ENCODE data around the gene ARGLU1. TPM values are rescaled to one million over a fixed set of nuclear protein-coding genes. Genes with fewer than 3 reads are reported as not detected.

The ARGLU1 gene
- total RNA-seq, 1 donor from 2014 or later = 467 TPM

- Mint-ChIP-seq H3K4me1 (no peaks in the 10 kb centered on the region), H3K27ac (no peak overlapping the region), H3K9me3 (peaks cover 43% of the 10 kb centered on the region), H3K36me3 (peaks cover 8% of the 10 kb centered on the region), H3K4me3 (no peak overlapping the region), H3K27me3 (ENCODE audit: insufficient read depth, low read depth) (peaks cover 2% of the 10 kb centered on the region)
- no peaks in the 10 kb centered on the region for H3K4me1 ChIP-seq
- H3K9me3 ChIP-seq (ENCODE audit: low read depth) = peaks cover 12% of the 10 kb centered on the region
- no peak overlapping the region for H3K4me2 ChIP-seq
- H4K20me1 ChIP-seq (ENCODE audit: low read depth) = no peaks in the 10 kb centered on the region
- no peak overlapping the region for H3K27ac ChIP-seq
- H3K4me3 ChIP-seq = no peak overlapping the region
- H2AFZ ChIP-seq (replicated peaks) = no peak overlapping the region
- no peak overlapping the region for H3K9ac ChIP-seq
- H3K79me2 ChIP-seq (ENCODE audit: low read depth) = no peaks in the 10 kb centered on the region
- no peaks in the 10 kb centered on the region for H3F3A ChIP-seq (ENCODE audit: low read depth)
- H3K36me3 ChIP-seq = no peaks in the 10 kb centered on the region
- TF ChIP-seq EZH2 (IDR thresholded peaks at IDR 0.05) = no peak
- no peak for TF ChIP-seq EZH2phosphoT487 (IDR thresholded peaks at IDR 0.05)
- TF ChIP-seq CTCF (IDR thresholded peaks at IDR 0.05) = no peak
- DNase-seq (ENCODE audit: low spot score) = no peak
- no peaks in the 10 kb centered on the region for H3K27me3 ChIP-seq
Observed at GRCh38 chr13:106586648-106587166, 18.8 kb upstream of the ARGLU1 start.

GRCh38 chr13:106581225-106581624 lies 13.3 kb upstream of the ARGLU1 start:
- peaks cover 34% of the 10 kb centered on the region for H3K9me3 Mint-ChIP-seq
- H3K4me1 ChIP-seq = no peaks in the 10 kb centered on the region
- H3K27me3 Mint-ChIP-seq (ENCODE audit: insufficient read depth, low read depth) = no peaks in the 10 kb centered on the region
- H3K27ac Mint-ChIP-seq = no peak overlapping the region
- no peak overlapping the region for H3K9ac ChIP-seq
- no peak overlapping the region for H3K4me2 ChIP-seq
- H3K4me3 Mint-ChIP-seq = no peak overlapping the region
- no peaks in the 10 kb centered on the region for H3K79me2 ChIP-seq (ENCODE audit: low read depth)
- H3K36me3 Mint-ChIP-seq = peaks cover 6% of the 10 kb centered on the region
- H4K20me1 ChIP-seq (ENCODE audit: low read depth) = no peaks in the 10 kb centered on the region
- no peaks in the 10 kb centered on the region for H3F3A ChIP-seq (ENCODE audit: low read depth)
- H3K4me1 Mint-ChIP-seq = no peaks in the 10 kb centered on the region
- H3K9me3 ChIP-seq (ENCODE audit: low read depth) = peaks cover 11% of the 10 kb centered on the region
- H3K36me3 ChIP-seq = no peaks in the 10 kb centered on the region
- no peak overlapping the region for H3K27ac ChIP-seq
- TF ChIP-seq CTCF (IDR thresholded peaks at IDR 0.05) (no peak), EZH2phosphoT487 (IDR thresholded peaks at IDR 0.05) (no peak), EZH2 (IDR thresholded peaks at IDR 0.05) (no peak)
- H2AFZ ChIP-seq (replicated peaks) = no peak overlapping the region
- DNase-seq (ENCODE audit: low spot score) = no peak
- no peaks in the 10 kb centered on the region for H3K27me3 ChIP-seq
- H3K4me3 ChIP-seq = no peak overlapping the region

- H3K4me1 ChIP-seq = no peaks in the 10 kb centered on the region
- Mint-ChIP-seq H3K4me1 (no peaks in the 10 kb centered on the region), H3K36me3 (peaks cover 3% of the 10 kb centered on the region), H3K27ac (no peak overlapping the region), H3K9me3 (peaks cover 5% of the 10 kb centered on the region), H3K27me3 (ENCODE audit: insufficient read depth, low read depth) (no peaks in the 10 kb centered on the region), H3K4me3 (no peak overlapping the region)
- H3K9me3 ChIP-seq (ENCODE audit: low read depth) = no peaks in the 10 kb centered on the region
- no peaks in the 10 kb centered on the region for H3K36me3 ChIP-seq
- H3K9ac ChIP-seq = no peak overlapping the region
- H3K27ac ChIP-seq = no peak overlapping the region
- H4K20me1 ChIP-seq (ENCODE audit: low read depth) = no peaks in the 10 kb centered on the region
- peaks cover 6% of the 10 kb centered on the region for H3F3A ChIP-seq (ENCODE audit: low read depth)
- H3K79me2 ChIP-seq (ENCODE audit: low read depth) = no peaks in the 10 kb centered on the region
- TF ChIP-seq EZH2 (IDR thresholded peaks at IDR 0.05) = no peak
- TF ChIP-seq EZH2phosphoT487 (IDR thresholded peaks at IDR 0.05) = no peak
- no peak for TF ChIP-seq CTCF (IDR thresholded peaks at IDR 0.05)
- H3K4me3 ChIP-seq = no peak overlapping the region
- DNase-seq (ENCODE audit: low spot score) = no peak
- H3K27me3 ChIP-seq = no peaks in the 10 kb centered on the region
- H3K4me2 ChIP-seq = no peak overlapping the region
- H2AFZ ChIP-seq (replicated peaks) = no peak overlapping the region
Observed at GRCh38 chr13:106575896-106576295, 8.0 kb upstream of the ARGLU1 start.

All from neural progenitor cell (in vitro differentiated cells).